HG03095 (cell line): ENCODE data around the gene ASTN2.

Source experiments
- ATAC-seq: cut with Tn5 transposase; IDR thresholded peaks from one replicate; pipeline ENCODE4 v1.9.1; 2021; ENCODE audit warnings: moderate library complexity; ENCODE audit not compliant: unreplicated experiment

The ASTN2 gene

DNA sequence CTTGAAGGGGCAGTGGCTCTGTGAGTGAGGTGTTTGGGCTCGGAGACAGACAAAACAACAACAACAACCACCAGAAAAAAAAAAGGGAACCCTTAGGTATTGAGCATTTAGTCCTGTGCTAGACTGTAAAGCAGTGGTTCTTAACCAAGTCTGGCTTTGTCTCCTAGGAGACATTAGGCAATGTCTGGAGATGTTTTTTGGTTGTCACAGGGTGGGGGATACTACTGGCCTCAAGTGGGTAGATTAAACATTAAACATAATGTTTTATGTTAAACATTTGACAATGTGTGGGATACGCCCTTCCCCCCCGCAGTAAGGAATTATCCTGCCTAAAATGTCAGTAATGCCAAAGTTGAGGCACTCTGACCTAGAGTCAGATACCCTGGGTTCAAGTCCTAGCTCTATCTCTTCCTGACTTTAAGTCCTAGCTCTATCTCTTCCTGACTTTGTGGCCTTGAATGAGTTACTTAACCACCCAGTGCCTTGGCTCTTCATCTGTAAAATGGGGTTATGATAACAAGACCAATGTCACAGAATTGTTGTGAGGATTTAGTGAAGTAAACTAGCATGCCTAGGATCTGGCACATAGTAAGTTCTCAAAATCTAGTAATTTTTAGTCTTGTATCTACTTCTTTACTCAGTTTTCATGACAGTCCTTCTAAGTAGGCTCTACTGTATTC, 725.9 kb downstream of the ASTN2 start:
- no peak for ATAC-seq

DNA sequence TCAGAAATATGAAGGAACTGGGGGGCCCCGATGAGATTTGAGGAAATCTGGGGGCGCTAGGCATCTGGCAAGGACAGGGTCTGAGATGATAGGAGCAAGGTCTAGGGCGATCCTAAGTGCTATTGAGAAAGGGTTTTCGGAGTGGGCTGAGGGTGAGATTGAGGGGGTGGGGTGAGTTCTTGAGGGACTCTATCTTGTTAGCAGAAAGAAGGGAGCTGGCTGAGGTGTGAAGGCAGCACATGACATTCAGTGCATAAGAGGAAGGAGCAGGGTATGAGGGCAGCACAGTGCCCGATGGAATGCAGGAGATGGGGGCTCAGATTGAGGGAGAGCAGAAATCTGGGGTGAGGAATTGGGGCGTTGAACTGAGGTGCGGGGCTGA, 727.1 kb downstream of the ASTN2 start:
- ATAC-seq: no peak

DNA sequence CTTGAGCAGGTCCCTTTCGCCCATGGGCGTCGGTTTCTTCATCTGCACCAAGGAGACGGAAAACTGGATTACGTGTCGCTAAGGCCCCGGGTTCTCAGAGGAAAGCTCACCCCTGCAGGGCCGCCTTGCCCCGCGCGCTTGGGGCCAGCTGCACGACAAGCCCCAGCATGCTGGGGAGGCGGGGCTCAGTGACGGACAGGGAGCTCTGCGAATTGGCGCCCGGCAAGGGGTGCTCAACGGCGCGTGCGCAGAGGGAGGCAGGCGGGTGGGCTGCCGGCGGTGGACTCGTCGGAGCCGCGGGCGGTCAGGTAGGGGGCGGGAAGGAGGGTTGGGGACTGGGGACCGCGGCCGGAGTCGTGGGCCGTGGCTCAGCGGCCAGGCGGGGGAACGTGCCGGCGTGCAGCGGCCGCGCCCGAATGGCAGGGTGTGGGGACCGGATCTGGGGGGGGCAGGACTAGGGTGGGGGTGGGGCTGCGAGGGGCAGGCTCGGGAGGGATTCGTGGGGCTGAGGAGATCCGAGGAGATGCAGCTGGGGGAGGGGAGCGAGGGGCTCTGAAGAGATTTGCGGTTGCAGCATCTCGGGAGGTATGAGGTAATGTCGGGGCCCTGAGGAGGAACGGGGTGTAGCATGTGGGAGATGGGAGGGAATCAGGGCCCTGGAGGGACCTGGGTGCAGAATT, 727.6 kb downstream of the ASTN2 start, which contains the start of gene TRIM32:
Gene TRIM32 (plus strand): TSS at position 232 of the 680 bp plus-strand sequence. CDS start 10,438 bp downstream, outside the sequence.
- peak; percentile 99 for ATAC-seq

DNA sequence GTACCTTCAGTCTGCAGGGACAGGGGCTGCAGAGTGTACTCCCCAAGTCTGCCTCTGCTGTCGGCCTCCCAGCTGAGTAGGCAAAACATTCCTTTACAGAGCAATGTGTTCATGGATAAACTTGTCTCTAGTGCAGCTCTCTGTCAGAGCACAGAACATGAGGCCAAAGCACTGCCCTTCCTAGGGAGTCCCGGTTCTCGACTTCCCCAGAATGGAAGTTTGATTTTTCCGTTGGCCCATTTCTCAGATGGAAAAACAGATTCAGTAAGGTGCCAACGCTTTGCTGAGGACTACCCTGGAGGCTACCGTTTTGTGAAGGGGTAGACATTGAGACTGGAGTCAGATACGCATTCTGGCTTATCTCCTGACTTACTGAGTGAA, 728.2 kb downstream of the ASTN2 start:
- peak; percentile 36 for ATAC-seq

DNA sequence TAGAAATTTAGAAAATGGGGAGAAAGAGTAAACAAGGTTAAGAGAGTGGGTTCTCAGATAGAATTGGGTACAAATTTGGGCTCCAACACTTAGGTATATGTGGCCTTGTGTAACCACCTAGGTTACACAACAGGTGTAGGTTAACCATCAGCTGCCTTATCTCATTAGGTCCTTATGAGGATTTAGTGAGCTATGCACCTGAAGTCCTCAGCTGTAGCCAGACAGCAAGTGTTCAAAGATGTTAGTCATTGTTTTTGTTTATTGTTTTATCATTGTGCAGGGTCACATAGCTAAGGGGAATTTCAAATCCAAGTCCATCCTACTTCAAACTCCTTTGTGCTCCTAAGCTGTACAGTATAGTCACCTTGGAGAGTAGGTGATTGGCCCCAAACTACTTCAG, 728.7 kb downstream of the ASTN2 start:
- no peak for ATAC-seq

DNA sequence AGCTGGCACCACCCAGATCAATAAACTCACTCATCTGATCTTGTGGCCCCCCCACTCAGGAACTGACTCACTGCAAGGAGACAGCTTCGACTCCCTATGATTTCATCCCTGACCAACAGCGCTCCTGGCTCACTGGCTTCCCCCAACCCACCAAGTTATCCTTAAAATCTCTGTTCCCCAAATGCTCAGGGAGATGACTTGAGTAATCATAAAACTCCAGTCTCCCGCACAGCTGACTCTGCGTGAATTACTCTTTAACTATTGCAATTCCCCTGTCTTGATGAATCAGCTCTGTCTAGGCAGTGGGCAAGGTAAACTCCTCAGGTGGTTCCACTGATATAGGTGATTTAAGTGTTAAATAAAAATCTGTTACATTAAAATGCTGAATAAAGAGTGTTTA, 729.7 kb downstream of the ASTN2 start:
- ATAC-seq: no peak

DNA sequence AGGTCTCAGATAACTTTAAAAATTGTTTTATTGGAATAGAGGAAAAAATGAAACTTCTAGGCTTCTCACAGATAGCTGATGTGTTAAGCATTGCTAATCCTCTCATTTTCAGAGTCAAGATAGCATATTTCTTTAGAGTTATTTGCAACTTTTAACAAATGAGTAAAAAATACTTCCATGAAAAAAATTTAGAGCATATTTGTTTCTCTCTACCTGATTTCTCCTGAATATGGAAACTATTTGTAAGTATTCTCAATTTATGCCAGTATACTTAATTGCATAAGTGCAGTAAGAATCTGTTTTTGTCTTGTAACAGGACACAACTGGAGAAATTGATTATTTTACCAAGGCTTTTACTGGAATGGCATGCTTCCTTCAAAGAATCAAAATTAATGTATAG, 731.3 kb downstream of the ASTN2 start:
- ATAC-seq: no peak

DNA sequence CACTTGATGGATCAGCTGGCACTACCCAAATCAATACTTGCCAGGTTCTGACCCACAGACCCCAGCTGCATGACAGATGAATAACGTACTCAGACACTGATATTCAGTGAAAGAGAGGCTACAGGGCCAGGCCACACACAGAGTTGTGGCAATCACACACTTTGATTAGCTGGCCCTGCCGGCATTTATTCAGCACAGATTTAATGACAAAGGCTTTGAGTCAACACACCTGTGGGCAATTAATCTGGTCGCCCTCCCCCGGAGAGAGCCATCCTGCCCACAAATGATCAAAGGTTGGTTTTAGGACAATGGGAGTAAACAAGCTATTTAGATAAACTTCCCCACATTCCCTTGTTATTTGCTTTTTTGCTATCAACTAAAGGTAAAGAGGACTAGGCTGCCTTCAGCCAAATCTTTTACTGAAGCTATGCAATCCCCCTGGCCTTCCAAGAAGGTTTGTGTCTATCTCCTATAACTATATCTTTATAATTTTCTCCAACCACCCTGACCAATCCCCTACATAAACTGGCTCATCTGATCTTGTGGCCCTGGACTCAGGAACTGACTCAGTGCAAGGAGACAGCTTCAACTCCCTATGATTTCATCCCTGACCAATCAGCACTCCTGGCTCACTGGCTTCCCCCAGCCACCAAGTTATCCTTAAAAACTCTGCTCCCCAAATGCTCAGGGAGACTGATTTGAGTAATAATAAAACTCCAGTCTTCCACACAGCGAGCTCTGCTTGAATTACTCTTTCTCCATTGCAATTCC, 740.5 kb downstream of the ASTN2 start:
- ATAC-seq: no peak

DNA sequence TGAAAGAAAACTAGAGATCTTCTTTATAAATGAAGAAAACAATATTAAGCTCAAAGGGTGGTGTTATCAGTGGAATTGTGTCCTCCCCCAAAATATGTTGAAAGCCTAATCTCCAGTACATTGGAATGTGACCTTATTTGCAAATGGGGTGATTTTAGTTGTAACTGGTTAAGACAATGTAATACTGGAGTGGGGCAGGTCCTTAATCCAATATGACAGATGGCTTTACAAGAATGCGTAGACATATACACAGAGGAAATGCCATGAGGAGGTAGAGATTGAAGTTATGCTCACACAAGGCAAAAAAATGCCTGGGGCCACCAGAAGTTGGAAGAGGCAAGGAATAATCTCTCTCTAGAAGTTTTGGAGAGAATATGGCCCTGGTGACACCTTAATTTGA, 741.5 kb downstream of the ASTN2 start:
- no peak for ATAC-seq

DNA sequence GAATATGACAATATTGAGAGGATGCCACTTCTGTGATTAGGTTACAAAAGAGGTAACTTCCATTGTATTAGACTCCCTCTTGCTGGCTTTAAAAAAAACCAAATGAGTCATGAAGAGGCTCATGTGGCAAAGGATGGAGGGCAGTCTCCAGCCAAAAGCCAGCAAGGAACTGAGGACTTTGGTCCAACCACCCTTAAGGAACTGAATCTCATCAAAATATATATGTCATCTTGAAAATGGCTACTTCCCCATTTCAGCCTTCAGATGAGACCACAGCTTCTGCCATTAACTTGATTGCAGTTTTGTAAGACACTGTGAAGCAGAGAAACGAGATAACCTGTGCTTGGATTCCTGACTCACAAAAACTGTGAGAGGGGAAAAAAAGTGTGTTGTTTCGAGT, 743.3 kb downstream of the ASTN2 start:
- ATAC-seq: no peak

DNA sequence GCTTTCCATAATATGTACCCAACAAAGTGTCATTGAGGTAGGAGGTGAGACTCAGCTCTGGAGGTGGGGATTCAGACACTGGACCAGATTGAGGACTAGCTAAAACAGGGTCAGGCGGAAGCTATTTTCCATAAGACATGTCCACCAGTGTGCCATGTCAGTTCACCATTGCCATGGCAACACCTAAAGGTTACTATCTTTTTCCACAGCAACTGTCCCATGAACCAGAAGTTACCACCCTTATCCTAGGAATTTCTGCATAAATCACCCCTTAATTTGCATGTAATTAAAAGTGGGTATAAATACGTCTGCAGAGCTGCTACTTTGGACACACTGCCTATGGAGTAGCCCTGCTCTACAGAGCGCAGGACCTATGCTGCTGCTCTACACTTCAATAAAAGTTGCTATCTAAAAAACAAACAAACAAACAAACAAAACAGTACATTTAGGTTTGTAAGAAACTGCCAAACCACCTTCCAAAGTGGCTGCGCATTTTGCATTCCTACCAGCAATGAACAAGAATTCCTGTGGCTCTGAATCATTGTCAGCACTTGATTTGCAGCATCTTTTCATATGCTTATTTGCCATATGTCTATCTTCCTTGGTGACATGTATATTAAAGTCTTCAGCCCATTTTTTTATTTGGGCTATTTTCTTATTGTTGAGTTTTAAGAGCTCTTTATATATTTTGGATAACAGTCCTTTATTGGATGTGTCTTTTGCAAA, 745.7 kb downstream of the ASTN2 start:
- no peak for ATAC-seq

DNA sequence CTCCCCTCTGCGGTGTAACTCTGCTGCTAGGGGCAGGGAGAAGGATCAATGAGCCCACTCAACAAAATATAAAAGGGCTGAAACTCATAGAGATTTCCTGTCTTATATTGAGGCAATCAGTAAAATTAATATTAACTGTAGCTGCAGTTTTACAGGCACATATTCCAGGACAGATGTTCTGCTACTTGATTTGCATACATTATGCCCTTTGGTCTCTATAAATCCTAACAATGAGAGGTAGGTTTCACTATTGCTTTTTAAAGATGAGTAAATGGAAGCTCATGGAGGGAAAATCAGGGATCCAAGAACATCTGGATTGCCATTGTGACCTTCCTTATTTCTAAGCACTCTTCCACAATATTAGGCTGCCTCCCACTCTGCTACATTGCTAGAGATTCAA, 751.3 kb downstream of the ASTN2 start:
- ATAC-seq: no peak

DNA sequence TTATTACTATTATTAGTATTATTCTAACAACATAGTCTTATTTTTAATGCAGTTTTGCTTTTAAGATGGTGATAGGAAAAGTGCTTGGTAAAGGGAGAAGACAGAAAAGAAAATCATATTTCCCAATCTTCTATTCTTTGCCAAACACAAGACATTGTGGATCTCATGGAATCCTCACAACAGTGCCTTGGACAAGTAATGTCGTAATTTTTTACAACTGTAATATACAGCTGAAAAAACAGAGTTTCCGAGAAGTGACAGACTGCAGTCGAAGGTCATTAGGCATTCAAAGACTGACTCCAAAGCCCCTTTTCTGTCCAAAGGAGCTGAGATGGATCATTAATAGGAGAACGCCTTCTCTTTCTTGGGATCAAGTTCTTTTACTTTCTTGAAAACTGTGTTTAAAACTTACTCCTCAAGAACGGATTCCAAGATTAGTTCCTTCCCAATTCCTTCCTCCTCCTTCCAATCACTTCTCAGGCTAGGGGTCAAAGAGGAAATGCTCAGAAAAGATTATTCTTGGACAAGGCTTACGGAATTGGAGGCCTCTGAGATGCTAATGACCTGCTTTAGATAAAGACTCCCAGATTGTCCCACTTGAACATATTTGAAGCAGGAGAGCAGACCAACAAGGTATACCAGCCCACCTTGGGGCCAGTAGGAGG, 752.1 kb downstream of the ASTN2 start:
- no peak for ATAC-seq

DNA sequence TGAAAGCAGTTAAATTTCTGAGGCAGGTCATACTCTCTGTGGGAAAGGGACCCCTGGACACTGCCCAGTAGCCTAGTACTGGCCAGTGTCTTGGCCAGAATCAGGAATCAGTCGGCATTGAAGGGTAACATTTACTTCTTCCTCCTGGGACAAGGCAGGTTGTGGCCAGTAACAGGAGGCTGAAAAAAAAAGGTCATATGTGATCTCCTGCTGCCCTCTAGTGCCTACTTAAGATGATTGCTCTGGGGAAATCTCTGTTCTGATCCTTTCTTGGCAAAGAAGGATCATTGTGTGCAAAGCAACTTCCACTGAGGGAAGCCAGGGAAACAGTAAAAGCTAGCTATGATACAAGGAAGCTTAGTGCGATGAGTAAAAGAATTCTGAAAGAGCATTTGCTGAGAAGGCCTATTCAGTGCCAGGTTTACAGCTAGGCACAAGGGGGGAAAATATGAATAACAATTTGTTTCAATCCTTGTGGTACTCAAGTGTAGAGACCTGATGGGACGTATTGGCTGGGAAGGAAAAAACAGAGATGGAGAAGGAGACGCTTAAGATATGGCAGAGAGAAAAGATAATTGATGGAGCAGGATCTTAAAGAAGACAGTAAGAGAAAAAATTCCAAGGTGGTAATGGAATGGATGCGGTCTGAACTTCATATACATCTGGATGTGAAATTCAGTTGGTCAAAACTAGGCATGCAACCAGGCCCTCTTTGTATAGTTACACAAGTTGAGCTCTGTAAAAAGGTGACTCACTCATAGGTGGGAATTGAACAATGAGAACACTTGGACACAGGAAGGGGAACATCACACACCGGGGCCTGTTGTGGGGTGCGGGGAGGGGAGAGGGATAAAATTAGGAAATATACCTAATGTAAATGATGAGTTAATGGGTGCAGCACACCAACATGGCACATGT, 753.6 kb downstream of the ASTN2 start:
- peak; percentile 78 for ATAC-seq

DNA sequence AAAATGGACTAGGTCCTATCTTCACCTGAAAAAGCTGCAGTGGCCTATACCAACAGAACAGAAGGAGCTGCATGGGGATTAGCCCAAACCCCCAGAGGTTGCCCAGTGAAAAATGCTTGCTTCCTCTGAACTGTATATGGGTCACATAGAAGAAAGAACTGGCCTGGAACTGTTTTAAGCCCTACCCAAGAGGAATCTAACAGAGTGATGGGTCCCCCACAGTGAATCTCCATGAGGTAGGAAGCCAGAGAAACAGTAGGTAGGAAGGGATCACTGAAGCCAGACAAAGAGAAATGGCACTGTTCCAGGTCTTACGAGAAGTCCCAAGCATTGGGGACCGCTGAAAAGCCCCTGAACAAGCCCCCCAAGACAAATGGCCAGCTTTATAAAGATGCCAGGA, 756.6 kb downstream of the ASTN2 start:
- no peak for ATAC-seq

DNA sequence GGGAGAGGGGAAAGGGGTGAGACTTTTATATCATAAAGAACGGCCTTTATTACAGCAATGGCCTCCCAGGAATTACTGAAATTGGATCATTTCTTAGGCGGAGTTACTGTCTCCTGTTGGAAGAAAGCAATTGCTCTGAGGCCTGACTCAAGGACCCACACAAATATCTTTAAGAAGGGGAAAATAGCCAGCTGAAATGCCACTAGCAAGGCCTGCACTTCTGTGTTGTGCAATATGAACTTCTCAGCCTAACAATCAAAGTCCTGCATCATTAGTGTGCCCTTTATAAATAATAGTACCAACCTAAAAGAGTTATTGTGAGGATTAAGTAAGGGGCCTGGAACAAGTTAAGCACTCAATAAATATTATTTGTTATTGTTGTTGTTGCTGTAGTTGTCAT, 757.9 kb downstream of the ASTN2 start:
- ATAC-seq: no peak

DNA sequence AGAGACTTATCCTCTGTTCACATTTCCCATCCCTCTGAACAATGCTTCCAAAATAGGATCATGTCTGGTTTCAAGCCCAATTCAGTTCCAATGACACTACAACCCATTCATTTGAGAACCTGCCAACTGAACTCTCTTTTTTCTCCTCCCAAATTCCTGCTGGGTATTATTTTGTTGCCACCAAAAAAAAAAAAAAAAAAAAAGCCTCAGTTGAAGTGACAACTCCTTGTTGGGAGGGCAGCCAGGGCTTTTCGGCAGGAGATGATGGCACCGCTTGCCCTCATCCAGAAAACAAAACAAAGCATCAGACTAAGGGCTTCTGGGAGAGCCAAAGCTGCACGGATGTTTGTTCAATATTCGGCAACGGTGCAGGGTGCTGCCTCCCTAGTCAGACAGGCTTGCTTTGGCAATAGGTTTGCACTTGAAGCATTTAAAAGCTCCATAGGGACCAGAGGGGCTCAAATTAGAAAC, 758.3 kb downstream of the ASTN2 start:
- ATAC-seq: no peak

DNA sequence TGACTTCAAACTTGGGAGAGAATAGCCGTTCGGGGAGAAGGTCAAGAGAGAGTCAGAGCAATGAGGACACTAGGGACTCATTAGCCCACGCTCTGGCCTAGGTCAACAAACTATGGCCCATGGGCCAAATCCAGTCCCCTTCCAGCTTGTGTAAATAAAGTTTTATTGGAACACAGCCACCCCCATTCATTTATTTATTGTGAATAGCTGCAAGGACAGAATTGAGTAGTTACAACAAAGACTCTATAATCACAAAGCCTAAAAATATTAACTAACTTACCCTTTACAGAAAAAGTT, 760.9 kb downstream of the ASTN2 start:
- no peak for ATAC-seq

DNA sequence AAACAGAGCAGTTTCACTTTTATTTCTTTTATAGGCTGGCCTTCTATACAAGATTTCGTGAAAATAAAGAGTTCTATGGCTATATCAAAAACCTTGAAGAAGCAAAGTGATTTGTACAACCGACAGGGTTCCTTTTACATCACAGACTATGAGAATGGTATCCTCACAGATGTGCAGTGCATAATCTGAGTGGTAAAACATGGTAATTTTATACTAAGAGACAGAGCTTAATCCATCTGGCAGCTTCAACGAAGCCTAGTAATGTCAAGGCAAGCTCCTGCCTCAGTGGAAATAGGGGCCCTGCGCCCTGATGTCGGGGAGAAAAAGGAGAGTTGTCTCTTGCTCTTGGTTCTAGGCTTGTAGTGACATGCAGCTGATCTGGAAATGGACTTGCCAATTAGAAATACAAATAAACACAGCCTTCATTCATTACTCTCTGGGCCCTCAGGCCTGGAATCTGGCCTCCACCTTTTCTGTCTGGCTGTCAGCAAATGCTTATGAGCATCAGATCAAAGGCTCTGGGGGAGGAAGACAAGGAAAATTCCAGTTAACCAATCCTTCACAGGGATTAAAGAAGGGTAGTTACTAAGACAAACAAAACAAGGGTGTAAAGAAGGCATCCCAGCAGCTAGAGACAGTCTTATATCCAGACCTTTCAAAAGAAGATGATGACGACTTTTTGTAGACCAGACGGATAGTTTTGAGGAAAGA, 761.4 kb downstream of the ASTN2 start:
- no peak for ATAC-seq
